GM19328 (cell line): ENCODE measurements around the gene SOX2.

Experiments used
- ATAC-seq: cut with Tn5 transposase; IDR thresholded peaks from one replicate; pipeline ENCODE4 v1.9.1; 2021; ENCODE audit warnings: mild to moderate bottlenecking, moderate library complexity; ENCODE audit not compliant: unreplicated experiment

The SOX2 gene

DNA sequence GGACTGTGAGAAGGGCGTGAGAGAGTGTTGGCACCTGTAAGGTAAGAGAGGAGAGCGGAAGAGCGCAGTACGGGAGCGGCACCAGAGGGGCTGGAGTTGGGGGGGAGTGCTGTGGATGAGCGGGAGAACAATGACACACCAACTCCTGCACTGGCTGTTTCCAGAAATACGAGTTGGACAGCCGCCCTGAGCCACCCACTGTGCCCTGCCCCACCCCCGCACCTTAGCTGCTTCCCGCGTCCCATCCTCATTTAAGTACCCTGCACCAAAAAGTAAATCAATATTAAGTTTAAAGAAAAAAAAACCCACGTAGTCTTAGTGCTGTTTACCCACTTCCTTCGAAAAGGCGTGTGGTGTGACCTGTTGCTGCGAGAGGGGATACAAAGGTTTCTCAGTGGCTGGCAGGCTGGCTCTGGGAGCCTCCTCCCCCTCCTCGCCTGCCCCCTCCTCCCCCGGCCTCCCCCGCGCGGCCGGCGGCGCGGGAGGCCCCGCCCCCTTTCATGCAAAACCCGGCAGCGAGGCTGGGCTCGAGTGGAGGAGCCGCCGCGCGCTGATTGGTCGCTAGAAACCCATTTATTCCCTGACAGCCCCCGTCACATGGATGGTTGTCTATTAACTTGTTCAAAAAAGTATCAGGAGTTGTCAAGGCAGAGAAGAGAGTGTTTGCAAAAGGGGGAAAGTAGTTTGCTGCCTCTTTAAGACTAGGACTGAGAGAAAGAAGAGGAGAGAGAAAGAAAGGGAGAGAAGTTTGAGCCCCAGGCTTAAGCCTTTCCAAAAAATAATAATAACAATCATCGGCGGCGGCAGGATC is at the start of gene SOX2:
Gene SOX2, plus strand, starts transcription at position 601 of the 811 bp plus-strand sequence. CDS start 436 bp downstream, outside the sequence.
- no peak for ATAC-seq

DNA sequence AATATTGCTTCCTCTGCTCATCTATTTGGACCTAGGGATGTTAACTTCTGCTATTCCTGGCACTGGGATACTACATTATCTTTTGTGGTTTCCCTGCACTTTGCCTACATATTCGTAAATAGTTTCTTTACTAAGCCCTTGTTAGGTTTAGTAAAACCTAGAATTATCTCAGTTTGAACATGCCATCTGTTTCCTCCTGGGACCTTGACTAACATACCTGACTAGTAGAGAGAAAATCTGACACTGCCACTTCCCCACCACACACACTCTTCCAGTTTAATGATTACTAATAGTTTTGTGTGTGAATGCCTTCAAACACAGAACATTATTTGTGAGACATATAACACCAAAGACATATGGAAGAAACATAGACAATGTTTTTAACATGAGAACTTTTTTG is 28.2 kb upstream of the SOX2 start:
- no peak for ATAC-seq

DNA sequence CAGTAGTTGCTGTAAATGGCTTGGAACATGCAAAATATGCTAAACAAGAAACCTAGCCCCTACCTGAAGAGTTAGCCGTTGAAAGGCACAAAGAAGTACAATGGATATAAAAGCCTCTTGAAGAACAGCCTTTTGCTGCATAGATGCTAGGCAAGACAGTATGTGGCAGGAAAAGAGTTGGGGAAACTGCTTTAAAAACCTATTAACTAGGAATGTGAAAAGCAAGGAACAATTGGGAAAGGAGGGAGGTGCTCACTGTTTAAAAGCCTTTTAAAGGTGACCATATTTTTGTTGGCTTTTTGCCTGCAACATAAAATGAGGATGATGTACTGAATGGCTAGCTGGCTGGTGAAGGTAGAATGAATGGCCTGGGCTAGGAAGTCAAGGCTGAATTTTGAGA is 24.5 kb upstream of the SOX2 start:
- ATAC-seq = no peak

DNA sequence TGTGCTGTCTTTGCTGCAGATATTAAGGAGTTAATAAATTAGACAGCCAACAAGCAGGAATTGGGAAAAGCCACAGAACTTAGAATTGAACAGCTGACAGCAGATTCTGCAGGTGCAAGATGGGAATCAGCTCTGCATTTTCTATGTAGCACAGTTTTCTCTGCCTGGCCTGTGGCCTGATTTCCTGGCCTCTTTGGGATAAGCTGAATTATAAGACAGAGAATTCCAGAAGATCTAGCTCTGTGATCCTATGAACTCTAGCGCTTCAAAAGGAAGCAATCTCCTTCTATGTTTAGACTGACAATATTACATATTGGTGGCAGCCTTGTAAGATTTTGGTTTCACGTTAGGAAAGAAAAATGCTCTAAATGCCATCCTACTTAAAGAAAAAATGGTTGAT is 24.0 kb upstream of the SOX2 start:
- no peak for ATAC-seq

DNA sequence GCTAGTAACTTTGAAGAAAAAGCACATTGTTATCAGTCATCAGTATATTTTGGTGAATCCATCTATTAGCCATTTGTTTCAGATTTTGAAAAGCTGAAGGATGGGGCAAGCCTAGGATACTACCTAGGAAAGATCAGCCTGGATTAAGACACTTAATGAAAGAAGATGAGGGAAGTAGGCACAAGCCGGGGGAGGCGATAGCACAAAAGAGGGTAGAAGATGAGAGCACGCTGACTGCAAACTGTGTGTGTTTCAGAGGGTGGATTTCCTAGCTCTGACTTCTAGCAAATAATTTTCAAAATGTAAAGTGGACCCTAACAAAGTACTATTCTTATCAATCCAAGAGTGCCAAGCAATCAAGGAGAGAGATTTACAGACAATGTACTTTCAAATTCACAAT is 22.2 kb upstream of the SOX2 start:
- ATAC-seq = no peak

DNA sequence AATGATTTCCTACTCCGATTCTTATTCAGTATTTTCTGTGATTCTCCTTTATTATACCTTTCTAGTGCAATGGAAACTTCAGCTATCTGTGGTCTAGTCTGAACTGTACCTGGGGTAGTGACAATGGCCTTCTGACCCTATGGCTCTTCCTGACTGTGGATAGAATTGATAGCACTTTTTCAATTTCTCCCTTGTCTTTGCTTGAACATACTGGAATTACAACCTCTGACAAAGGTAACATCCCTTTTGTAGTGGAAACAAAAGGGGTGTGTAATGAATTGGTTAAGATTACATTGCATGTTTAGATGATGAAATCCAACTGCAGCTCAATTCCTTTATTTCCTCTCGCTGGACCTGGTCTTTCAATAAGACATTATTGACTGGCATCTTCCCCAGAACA is 21.0 kb upstream of the SOX2 start:
- ATAC-seq = no peak

DNA sequence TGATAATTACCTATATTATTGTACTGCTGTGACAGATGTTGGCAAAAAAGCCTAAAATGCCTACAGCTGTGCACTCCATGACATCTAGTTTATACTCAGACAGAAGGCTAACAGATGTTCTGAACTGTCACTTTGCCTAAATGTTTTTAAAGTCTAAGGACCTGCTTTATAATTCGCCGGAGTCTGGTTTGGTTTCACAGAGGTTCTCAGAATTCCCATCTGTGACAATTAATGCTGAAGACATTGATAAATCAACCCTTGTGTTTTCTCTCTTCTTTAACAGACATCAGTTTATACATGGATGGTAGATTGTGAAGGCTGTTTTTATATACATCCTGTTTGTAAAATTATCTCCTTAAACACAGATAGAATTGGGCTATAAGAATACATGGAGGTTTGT is 19.8 kb upstream of the SOX2 start:
- no peak for ATAC-seq

DNA sequence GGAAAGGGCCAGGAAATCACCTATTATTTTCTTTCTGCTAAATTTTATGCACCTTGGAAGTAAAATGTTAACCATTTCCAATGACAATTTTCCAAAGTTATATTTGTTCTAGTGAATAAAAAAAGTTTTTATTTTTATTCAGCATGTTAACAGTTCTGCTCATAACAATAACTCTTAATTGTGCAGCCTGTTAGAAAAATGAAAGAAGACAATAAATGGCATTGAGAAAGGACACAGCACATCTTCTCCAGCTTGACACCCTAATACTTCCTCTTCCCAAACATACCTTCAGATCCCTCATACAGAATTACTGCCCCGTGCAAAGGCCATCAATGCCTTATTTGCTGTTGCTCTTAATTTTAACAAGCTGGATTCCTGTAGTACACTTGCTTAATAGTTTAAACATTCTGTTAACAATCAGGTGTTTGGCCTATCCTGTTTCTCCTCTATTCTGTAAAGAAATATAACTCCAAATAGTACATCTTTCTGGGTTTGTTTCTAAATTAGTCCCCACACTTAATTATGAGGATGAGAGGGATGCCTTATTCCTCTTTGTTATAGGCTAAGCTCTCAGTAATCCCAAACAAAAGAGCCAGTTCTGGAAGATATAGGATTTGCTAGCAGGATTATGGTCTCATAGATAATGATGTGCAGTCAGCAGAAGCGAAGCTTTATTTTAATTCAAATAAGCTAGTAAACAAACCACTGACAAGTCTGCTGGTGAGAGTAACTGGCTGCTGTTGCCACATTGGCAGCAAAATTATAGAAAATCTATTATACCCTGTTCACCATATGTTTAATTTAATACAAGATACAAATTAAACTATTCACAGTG is 19.2 kb upstream of the SOX2 start:
- no peak for ATAC-seq

DNA sequence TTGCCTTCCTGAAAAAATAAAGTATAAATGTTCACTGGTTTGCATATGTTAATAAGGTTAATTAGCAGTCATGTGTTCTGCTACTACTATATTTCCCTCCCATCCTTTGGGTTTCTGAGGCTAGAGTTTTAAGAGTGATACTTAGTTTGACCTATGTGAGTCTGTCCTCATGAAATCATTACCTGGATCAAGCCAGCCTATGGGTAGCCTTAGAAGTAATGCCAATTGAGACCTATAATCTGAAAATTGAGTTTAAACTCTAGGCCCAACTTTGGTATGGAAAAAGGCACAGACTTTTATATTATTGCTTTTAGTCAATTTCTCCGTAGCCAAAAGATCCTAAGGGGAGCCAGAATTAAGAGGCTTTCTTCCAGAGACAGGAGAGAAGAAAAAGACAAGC is 18.4 kb upstream of the SOX2 start:
- ATAC-seq = no peak

DNA sequence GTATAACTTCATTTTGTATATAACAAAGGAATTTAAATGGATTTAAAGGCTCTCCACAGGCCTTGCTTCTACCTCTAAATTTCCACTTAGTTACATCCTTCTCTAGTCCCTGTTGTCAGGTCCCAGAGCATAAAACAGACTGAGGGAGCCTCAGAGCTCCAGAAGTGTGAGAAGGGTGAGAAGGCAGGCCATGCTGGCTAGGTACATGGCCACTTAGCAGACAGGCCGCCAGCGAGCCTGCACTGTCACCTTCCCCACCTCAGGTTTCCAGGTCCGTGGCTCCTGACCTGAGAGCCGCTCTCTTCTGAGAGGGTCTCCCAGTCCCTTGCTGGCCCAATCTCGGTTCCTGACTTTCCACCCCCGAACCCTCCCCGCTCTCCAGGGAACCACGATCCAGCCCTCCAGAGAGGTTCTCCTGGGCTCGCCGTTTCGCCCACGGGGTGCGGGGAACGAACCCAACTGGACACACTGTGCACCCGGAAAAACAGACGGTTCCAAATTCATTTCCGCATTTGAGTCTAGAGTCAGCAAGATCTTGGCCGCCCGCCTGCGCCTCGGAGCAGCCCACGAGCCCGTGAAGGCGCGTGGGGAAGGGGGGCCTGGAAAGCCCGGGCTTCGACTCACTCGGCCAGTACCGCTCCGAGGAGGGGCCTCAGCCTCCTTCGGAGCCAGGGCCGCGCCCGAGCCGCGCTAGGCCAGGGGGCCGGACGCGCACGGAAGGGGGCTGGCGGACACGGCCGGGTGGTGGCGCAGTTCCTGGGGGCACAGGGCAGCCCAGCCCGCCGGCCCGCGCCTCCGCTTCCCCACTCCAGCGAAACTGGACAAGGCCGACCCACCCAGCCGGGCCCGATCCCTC is 16.7 kb upstream of the SOX2 start:
- ATAC-seq = no peak

DNA sequence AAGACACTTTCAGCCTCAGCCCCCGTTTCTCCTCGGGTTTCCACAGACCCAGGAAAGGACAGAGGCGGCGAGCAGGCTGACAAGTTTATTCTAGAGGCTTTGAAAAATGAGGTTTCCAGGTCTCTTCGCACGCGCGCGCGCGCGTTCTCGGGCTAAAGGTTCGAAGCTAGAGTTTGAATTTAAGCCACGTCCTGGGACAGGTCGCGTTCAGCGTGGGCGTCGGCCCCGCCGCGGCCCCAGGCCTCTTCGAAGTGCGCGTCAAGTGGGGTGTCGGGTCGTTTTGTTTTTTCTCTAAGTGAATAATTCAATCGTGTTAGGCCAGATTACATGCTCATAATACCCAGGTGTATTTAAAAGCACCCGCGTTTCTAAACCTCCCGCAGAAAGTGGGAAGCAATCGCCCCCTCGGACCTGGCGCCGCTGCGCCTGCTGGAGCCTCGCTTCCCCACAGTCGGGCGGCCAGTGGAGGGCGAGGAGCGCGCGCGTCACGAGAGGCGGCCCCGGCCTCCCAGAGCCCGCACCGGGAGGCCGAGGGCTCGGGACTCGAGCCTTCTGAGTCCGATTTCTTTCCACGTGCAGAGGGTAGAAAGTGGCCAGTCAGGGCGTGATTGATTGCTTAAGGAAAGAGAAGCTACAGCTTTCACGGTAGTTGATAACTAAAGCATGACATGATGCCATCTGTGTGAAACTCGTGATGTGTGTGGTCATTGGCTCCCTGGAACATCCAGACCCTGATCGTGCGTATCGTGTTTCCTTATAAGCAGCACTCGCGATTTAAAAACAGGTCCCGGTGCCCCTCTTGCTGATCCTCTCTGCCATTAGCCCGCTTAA is 15.8 kb upstream of the SOX2 start:
- ATAC-seq = no peak

DNA sequence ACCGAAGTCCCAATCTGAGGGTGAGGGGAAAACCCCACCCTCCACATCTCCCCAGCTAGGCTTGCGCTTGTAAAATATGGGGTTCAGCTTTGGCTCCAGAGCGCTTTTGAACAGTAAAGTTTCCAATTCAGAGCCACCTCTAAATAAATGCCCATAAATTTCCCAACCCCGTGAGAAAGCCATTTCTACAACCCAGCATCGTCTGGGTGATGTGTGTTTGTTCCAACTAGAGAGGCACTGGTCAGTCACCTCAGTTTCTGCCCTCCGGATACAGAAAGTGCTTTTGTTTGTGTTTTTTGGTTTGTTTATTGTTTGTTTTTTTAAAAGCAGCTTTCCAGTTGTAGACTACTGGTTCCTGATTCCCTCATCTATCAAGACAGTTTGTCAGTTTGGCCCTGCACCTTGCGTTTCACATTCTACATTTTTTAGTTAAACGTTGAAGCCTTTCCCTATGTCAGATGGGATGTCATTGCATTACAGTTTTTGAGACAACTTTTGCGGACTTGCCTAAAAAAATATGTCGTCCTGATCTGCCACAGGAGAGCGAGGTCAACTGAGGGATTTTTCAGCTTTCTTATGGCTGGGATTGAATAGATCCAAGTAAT is 15.0 kb upstream of the SOX2 start:
- ATAC-seq = no peak

DNA sequence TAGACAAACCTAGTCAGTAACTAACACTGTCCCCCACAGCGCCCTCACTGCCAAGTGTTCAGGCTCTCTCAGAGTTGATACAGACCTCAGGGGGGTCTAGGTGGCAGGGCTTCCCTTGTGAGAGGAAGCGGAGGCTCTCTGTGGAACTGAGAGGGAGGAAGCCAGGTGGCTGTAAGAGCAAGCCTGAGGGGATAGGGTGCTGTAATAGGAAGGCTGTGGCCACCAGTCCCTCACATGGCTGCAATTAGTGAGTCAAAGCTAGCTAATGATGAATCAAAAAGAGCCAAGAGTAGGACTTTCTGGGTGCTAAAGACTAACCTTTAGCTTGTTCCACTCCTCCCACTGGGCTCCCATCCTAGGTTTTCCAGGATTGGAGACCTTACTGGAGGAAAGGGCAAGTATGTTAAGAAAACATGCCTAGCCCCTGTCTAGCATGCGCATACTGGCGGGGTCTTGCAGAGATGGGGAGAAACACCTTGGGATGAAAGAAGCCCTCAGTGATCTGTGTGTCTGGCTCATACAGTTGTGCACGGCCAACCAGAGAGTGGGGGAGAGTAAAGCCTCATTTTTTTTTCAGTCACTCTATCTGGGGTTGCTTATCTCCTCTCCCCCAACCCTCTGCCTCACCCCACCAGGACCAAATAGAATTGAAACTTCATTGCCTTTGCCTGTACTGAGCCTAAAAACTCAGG is 13.3 kb upstream of the SOX2 start:
- ATAC-seq = no peak

DNA sequence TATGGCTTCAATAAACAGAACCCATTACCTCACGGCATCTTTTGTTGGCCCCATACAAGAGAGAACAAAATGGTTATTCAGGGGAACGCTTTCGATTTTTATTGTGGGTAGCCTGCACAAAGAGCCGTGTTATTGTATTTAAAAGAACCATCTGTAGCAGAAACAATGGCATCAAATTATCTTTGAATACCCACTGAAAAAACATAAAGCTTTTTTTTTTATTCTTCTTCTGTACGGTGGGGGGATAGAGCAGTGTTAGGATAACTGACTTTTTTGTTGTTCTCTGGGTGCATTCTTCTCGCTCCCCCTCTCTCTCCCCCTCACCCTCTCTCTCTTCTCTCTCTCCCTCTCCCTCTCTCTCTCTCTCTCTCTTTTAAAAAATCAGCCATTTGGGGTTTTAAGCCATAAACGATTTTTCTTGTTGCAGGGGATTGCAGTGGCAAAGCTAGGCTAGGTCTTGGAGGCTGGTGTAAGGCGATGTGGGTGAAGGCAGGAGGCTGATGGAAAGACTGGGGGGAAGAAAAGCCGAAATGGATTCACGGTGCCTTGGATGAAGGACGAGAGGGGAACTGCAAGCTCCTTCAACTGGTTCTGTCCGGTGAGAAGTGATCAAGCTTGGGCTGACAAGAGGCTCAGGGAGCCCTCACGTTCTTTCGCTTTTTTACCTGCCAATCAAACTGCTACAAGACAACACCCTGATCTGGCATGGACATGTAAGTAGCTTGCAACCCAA is 12.4 kb upstream of the SOX2 start:
- no peak for ATAC-seq

DNA sequence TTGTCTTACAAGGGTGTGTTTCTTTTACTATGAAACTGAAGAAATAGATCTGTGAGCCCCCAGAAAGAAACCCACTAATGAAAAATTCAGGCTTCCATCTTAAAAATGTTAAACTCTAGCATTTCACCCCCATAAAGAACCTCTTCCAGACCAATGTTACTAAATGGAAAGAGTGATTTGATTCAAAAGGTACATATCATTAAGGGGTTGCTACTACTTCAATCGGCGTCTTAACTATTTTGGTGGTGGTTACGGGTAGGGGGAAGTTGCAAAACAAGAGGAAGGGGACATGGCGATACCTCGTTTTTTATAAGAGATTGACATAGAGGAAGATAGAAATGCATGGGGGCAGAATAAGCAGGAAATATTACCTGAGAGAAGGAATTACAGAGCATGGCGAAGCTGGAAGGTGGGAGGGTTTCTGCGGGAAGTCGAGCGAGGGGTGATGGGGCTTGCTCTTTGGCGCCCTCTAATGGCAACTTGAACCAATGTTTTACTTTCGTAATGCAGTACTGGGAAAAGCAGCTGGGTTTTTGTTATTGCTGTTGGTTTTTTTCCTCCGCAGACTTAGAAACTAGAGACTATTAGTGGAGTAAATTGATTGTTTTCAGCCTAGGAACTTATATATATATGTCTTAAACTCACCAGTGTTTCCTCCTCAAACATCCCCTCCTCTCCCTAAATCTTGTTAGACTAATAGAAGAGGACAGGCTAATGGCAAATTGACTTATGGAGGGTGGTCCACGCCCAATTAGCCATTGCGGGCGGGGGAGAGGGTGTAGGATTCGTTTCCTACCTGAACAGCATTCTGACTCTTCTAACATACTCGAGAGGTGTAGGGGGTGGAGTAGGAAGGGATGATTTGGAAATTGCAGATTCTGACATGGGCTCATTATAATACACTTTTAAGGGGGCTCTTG is 11.3 kb upstream of the SOX2 start:
- peak; percentile 58 for ATAC-seq

DNA sequence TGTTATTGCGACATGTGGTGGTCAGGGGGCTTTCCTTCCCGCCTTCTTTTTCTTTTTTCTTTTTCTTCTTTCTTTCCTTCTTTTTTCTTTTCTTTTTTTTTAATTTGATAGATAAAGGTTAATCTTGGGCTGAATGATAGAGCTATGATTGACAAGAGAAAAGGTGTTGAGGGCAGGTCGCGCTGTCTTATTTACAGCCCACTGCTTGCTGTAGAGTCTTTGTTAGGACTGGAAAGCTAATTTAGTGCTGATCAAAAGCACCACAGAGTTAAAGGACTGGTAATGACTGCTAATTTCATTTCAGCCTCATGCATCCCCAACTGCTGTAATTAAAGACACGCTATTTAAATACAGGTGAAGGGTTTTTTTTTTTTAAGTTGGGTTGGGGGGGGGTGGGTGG is 10.6 kb upstream of the SOX2 start:
- ATAC-seq = no peak

DNA sequence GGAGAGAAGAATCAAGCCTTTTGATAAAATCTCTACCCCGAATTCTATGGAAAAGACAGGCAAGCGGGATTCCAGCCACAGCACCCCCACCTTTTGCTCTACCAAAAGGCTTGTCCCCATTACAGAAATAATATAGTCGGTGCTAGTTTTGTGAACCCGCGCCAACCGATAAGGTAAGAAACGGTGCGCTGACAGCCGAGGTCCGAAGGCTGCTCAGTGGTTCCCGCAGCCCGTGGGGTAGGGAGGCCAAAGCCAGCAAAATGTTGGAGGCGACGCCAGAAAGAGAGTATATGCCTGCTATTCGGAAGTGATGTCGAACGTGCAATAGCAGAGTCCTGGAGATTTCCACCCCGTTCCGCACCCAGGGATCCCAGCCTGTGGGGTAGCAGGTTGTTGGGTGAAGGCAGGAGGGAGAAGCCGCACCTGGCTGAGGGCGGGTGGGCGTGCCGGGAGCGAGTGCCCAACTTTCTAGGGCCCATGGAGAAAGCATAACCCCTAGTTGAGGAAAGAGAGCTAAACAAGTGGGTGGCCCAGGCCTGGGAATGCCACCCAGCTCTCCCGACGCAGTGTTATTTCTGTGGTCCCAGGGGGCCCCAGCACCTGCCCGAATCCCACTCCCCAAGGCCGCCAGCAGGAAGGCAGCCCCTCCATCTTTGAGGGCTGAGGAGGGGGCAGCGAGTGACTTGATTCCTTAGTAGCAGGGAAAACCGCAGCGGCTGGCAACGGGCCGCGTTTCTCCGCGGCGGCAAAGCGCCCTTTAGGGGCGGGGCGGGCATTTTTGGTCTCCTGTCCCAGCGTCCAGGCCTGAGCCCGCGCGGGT is 7.9 kb upstream of the SOX2 start:
- no peak for ATAC-seq
